Spleen (tissue), 11 donors: ENCODE results near the gene GRK3. TPM values are rescaled to one million over a fixed set of nuclear protein-coding genes. Genes with fewer than 3 reads are reported as not detected.
"Not testable (repeated sequence)": the region's sequence is repeated elsewhere in the genome, so short reads cannot be mapped to it uniquely, and the experiment has no call there.

ENCODE experiments used
- DNase-seq: peaks from one replicate; pipeline ENCODE4 v3.0.0-alpha.2; 2020
- H3K27ac ChIP-seq, 8 donors: fragments of 200-600 bp; sonication (generic) in 7 of 8; 1 replicate in 4 of 8; 2 replicates in 4 of 8; pipeline versions ENCODE4 v1.5.0 to v1.8.0; 2016 to 2021; ENCODE audit warnings: inconsistent platforms in 4 of 8, mild to moderate bottlenecking in 4 of 8, moderate library complexity in 1 of 8
- H3K27me3 ChIP-seq, 7 donors: fragments of 200-600 bp; sonication (generic) in 6 of 7; replicated peaks in 1 of 7; 1 replicate in 4 of 7; 2 replicates in 3 of 7; pipeline versions ENCODE4 v1.5.0 to v1.8.0; 2016 to 2021; ENCODE audit warnings: inconsistent platforms in 3 of 7, mild to moderate bottlenecking in 1 of 7
- H3K36me3 ChIP-seq, 6 donors: fragments of 200-600 bp; sonication (generic) in 5 of 6; 1 replicate in 4 of 6; 2 replicates in 2 of 6; pipeline versions ENCODE4 v1.5.0 to v1.8.0; 2016 to 2021; ENCODE audit warnings: inconsistent platforms in 2 of 6
- H3K4me1 ChIP-seq, 6 donors: fragments of 200-600 bp; sonication (generic) in 5 of 6; 1 replicate in 3 of 6; 2 replicates in 3 of 6; pipeline versions ENCODE4 v1.5.0 to v1.8.0; 2016 to 2021; ENCODE audit warnings: inconsistent platforms in 3 of 6
- H3K4me3 ChIP-seq, 8 donors: fragments of 200-600 bp; sonication (generic) in 7 of 8; 1 replicate in 4 of 8; 2 replicates in 4 of 8; pipeline versions ENCODE4 v1.5.0 to v1.8.0; 2016 to 2021; ENCODE audit warnings: inconsistent platforms in 4 of 8, mild to moderate bottlenecking in 4 of 8, moderate library complexity in 2 of 8
- H3K9me3 ChIP-seq, 8 donors: fragments of 200-600 bp; sonication (generic) in 7 of 8; 1 replicate in 4 of 8; 2 replicates in 4 of 8; pipeline versions ENCODE4 v1.5.0 to v1.8.0; 2016 to 2021; ENCODE audit warnings: inconsistent platforms in 4 of 8
- POLR2A ChIP-seq, 3 donors: fragments of 450-650 bp; IDR thresholded peaks; one replicate each; pipeline ENCODE4 v1.5.1; 2017; ENCODE audit warnings: antibody characterized with exemption in 3 of 3, mild to moderate bottlenecking in 1 of 3
- POLR2AphosphoS5 ChIP-seq, 3 donors: sonication (generic); formaldehyde crosslinking; IDR thresholded peaks; one replicate each; pipeline ENCODE4 v1.5.1; 2017; ENCODE audit warnings: antibody characterized with exemption in 3 of 3
- WGBS, 5 donors: extraction: QIAGEN DNeasy Blood & Tissue Kit in 3 of 5; methylation state at CpG; one replicate each; pipeline versions ENCODE4 v1.1.5 to v1.1.7; 2013 to 2018; 5-methylcytosine and 5-hydroxymethylcytosine counted together
- intact Hi-C: fragments of 100-400 bp; cut with DNase I; formaldehyde crosslinking; loops from one replicate; pipeline ENCODE4 v1.15.0; 2023; ENCODE audit warnings: low total_unique reads
- polyA plus RNA-seq, 3 donors: library from polyadenylated mRNA; stranded (reverse); fragments of 200-250 nt; gene quantifications; one replicate each; pipeline ENCODE4 v1.2.1, GENCODE V29; 2013
- total RNA-seq, 7 donors: library from RNA; depleted of rRNA in 3 of 7; stranded (reverse); fragments of >200 nt in 3 of 7; fragmentation: NEBNext Ultra II Directional in 4 of 7; extraction: Animal tissue kit (Norgen Biotek cat#: 25700) in 4 of 7; gene quantifications; one replicate each; pipeline versions ENCODE4 v1.1.0 to v1.2.1, GENCODE V29; 2016 to 2021
- TF ChIP-seq, protein P1 (sequence below), 11 experiments: fragments of 200-600 bp in 7 of 11; fragments of 450-650 bp in 4 of 11; sonication (generic) in 4 of 11; IDR thresholded peaks in 8 of 11; conservative IDR thresholded peaks in 3 of 11; 1 replicate in 7 of 11; 2 replicates in 4 of 11; pipeline versions ENCODE4 v1.4.0 to v1.8.0; 2016 to 2021; ENCODE audit warnings: antibody characterized with exemption in 11 of 11, inconsistent platforms in 4 of 11, mild to moderate bottlenecking in 1 of 11
- donor health status: healthy with polysubstance abuse.
- donor health status: DM: no; HTN: no; CAD: no; lungs with moderate emphysema.
- donor health status: DM: no; HTN: no; CAD: no.
- donor health status: Bipolar disorder and iron deficiency.
- donor health status: healthy.
- donor health status: DM: no; HTN: no; CAD: no.
- donor health status: DM: yes; HTN: yes; CAD: no.

GRK3 gene
- total and polyA plus RNA-seq, 10 donors = 9.3 to 60.7 (median 45.7) TPM

DNA sequence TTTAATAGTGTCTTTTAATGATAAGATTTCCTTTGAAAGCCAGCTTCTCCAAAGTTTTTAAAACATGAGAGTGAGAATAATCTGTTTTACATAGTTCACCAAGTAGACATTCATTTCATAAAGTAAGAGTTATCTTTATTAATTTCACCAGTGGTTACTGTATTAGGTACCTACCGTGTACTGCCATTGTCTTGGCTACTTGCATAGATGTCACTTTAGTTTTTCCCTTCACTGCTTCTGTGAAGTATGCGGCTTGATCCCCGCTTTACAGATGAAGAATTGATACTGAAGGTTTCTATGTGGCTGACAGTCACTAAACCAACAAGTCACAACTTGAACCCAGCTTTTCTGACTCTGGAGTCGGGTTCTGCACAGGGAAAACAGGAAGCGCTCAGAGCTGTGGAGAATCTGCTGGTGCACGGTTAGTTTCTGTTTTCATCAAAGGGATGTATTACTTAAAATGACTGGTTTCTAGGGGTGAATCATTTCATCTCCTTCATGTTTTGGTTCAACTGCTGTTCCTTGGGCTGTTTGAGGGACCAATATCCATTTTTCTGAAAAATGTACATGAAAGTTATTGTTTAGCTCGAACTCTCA, 138.2 kb downstream of the GRK3 start:
- 65 to 75% (median 73%) methylated on average over 7 of the region's 7 CpGs for WGBS, 5 donors
- no peak for DNase-seq
- TF ChIP-seq, protein P1, sequence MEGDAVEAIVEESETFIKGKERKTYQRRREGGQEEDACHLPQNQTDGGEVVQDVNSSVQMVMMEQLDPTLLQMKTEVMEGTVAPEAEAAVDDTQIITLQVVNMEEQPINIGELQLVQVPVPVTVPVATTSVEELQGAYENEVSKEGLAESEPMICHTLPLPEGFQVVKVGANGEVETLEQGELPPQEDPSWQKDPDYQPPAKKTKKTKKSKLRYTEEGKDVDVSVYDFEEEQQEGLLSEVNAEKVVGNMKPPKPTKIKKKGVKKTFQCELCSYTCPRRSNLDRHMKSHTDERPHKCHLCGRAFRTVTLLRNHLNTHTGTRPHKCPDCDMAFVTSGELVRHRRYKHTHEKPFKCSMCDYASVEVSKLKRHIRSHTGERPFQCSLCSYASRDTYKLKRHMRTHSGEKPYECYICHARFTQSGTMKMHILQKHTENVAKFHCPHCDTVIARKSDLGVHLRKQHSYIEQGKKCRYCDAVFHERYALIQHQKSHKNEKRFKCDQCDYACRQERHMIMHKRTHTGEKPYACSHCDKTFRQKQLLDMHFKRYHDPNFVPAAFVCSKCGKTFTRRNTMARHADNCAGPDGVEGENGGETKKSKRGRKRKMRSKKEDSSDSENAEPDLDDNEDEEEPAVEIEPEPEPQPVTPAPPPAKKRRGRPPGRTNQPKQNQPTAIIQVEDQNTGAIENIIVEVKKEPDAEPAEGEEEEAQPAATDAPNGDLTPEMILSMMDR (IDR thresholded peaks at IDR 0.05 in 8 of 11, conservative IDR thresholded peaks at IDR 0.05 in 3 of 11) = no peak
- TF ChIP-seq POLR2AphosphoS5 (IDR thresholded peaks at IDR 0.05) = no peak
- no peak for TF ChIP-seq POLR2A (IDR thresholded peaks at IDR 0.05)
- Histone ChIP-seq H3K36me3 (peaks cover 0 to 92% (median 25%) of the 10 kb centered on the region in 6 donors), H3K4me3 (no peak overlapping the region), H3K9me3 (no peaks in the 10 kb centered on the region), H3K27ac (no peak overlapping the region), H3K27me3 (no peaks in the 10 kb centered on the region), H3K4me1 (peaks cover 0 to 20% (median 4%) of the 10 kb centered on the region in 6 donors)
- intact Hi-C loops = loop anchor here (10.0 kb wide), 1 partner anchor 238 kb away; no protein-coding TSS in a partner anchor

DNA sequence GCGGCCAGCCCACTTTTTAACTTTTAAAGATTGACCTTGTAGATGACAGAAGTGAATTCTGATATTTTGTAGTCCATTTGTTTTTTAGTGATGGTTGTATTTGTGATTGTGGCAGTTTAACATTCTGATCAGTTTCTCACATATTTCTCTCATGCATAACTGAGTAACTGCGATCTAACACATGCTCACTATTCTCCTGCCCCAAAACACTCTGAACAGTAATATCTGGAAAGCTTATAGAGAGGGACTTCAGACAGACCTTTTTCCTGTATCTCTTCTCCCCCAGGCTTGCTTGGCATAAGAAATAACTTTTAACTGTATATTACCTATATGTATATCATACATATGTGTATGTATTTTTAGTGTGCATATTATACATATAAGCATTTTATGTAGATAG, 140.2 kb downstream of the GRK3 start:
- peaks cover 0 to 94% (median 29%) of the 10 kb centered on the region in 6 donors for H3K36me3 ChIP-seq
- intact Hi-C loops = loop anchor here (10.0 kb wide), 1 partner anchor 240 kb away; no protein-coding TSS in a partner anchor
- DNase-seq = no peak
- H3K9me3 ChIP-seq = no peaks in the 10 kb centered on the region
- H3K4me3 ChIP-seq = no peak overlapping the region
- no peaks in the 10 kb centered on the region for H3K27me3 ChIP-seq
- H3K4me1 ChIP-seq = peaks cover 0 to 20% (median 4%) of the 10 kb centered on the region in 6 donors
- no peak overlapping the region for H3K27ac ChIP-seq
- WGBS, 5 donors = 85 to 91% (median 89%) methylated on average over 2 of the region's 2 CpGs
- TF ChIP-seq POLR2A (IDR thresholded peaks at IDR 0.05) = no peak
- TF ChIP-seq POLR2AphosphoS5 (IDR thresholded peaks at IDR 0.05) = no peak
- TF ChIP-seq, protein P1 (IDR thresholded peaks at IDR 0.05 in 8 of 11, conservative IDR thresholded peaks at IDR 0.05 in 3 of 11) = no peak

DNA sequence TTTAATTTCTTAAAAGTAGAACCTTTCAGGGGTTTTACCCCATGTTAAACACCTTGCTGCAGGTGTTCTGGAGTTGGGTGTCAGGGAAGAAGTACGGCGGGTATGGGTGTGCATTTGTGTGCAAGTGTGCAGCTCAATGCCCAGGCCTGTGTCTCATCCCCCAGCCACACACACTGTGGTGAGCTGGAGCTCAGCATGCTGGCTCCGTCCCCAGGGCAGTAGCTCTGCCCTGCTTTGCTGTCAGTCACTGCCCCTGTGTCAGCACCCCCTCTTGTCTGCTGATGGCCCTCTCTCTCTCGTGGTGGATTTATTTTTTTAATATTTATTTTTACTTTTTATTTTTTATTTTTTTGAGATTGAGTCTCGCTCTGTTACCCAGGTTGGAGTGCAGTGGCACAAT, 141.7 kb downstream of the GRK3 start:
- TF ChIP-seq POLR2AphosphoS5 (IDR thresholded peaks at IDR 0.05) (no peak), POLR2A (IDR thresholded peaks at IDR 0.05) (no peak)
- TF ChIP-seq, protein P1 (IDR thresholded peaks at IDR 0.05 in 8 of 11, conservative IDR thresholded peaks at IDR 0.05 in 3 of 11) = no peak
- peaks cover 0 to 95% (median 35%) of the 10 kb centered on the region in 6 donors for H3K36me3 ChIP-seq
- intact Hi-C loops = loop anchor here (10.0 kb wide), 1 partner anchor 241 kb away; no protein-coding TSS in a partner anchor
- no peak overlapping the region for H3K27ac ChIP-seq
- no peaks in the 10 kb centered on the region for H3K9me3 ChIP-seq
- H3K27me3 ChIP-seq = no peaks in the 10 kb centered on the region
- DNase-seq = no peak
- 88 to 95% (median 94%) methylated on average over 5 of the region's 5 CpGs for WGBS, 5 donors
- H3K4me3 ChIP-seq = no peak overlapping the region
- peaks cover 0 to 17% (median 2%) of the 10 kb centered on the region in 6 donors for H3K4me1 ChIP-seq

DNA sequence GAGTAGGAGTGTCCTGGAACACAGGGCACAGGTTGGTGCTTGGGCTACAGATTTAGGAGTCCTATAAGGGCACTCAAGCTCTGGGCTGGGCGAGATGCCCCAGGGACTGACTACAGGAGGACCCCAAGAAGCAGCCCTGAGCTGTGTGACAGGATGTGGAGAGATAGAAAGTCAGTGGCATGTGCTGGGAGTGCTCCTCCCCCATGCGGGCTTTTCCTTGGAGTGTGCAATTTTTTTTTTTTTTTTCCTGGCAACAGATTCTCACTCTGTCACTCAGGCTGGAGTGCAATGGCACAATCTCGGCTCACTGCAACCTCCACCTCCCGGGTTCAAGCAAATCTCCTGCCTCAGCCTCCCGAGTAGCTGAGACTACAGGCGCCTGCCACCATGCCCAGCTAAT, 144.0 kb downstream of the GRK3 start:
- DNase-seq, H3K4me1 ChIP-seq, H3K27me3 ChIP-seq, H3K4me3 ChIP-seq, H3K9me3 ChIP-seq: not testable (repeated sequence)
- peaks cover 0 to 100% (median 49%) of the 10 kb centered on the region in 6 donors for H3K36me3 ChIP-seq
- peak overlapping the region in 1 of 8 donors; percentile 32 for H3K27ac ChIP-seq
- 83 to 96% (median 90%) methylated on average over 6 of the region's 6 CpGs for WGBS, 5 donors
- intact Hi-C loops = loop anchor here (10.0 kb wide), 1 partner anchor 244 kb away; no protein-coding TSS in a partner anchor
